Ovary (tissue), 9 donors: ENCODE data around the gene NF1. TPM values are rescaled to one million over a fixed set of nuclear protein-coding genes. Genes with fewer than 3 reads are reported as not detected.

Experiments used
- DNase-seq, 5 donors: peaks; one replicate each; pipeline ENCODE4 v3.0.0-alpha.2; 2019 to 2020
- H3K27ac ChIP-seq, 2 donors: fragments of 200-600 bp; one replicate each; pipeline versions ENCODE4 v1.5.1 to v1.8.0; 2019 to 2022
- H3K27me3 ChIP-seq: fragments of 200-600 bp; one replicate; pipeline ENCODE4 v1.8.0; 2022
- H3K36me3 ChIP-seq: fragments of 200-600 bp; sonication (generic); one replicate; pipeline ENCODE4 v1.5.1; 2019
- H3K4me1 ChIP-seq: one replicate; pipeline ENCODE4 v1.8.1; 2013; ENCODE audit warnings: mild to moderate bottlenecking, moderate library complexity; ENCODE audit not compliant: insufficient read depth
- H3K4me3 ChIP-seq: fragments of 200-600 bp; sonication (generic); one replicate; pipeline ENCODE4 v1.5.1; 2017
- H3K9me3 ChIP-seq, 2 donors: fragments of 200-600 bp in 1 of 2; sonication (generic) in 1 of 2; one replicate each; pipeline versions ENCODE4 v1.5.1 to v1.8.1; 2013 to 2019; ENCODE audit warnings: mild to moderate bottlenecking in 1 of 2, moderate library complexity in 1 of 2
- EP300 ChIP-seq: sonication (generic); formaldehyde crosslinking; IDR thresholded peaks from one replicate; pipeline ENCODE4 v1.6.1; 2017; ENCODE audit warnings: antibody characterized with exemption
- POLR2A ChIP-seq: fragments of 450-650 bp; IDR thresholded peaks from one replicate; pipeline ENCODE4 v1.6.1; 2017; ENCODE audit warnings: antibody characterized with exemption, mild to moderate bottlenecking, moderate library complexity
- WGBS, 3 donors: extraction: QIAGEN DNeasy Blood & Tissue Kit in 1 of 3; methylation state at CpG; one replicate each; pipeline versions ENCODE4 v1.1.5 to v1.1.7; 2013 to 2017; 5-methylcytosine and 5-hydroxymethylcytosine counted together
- intact Hi-C, 4 donors: fragments of 100-400 bp; cut with DNase I; formaldehyde crosslinking; loops; one replicate each; pipeline versions ENCODE4 v1.11.0 to v1.15.1; 2022 to 2023
- polyA plus RNA-seq, 2 donors: library from polyadenylated mRNA; stranded (reverse); fragments of 200-250 nt in 1 of 2; fragments of 350-450 nt in 1 of 2; fragmentation: Illumina TruSeq in 1 of 2; extraction: RNeasy Lipid Tissue Mini Kit (QIAGEN cat#74804) in 1 of 2; gene quantifications; one replicate each; pipeline ENCODE4 v1.2.3, GENCODE V29; 2013 to 2014
- total RNA-seq, 7 donors: library from RNA; depleted of rRNA in 2 of 7; stranded (reverse); fragments of >200 nt in 2 of 7; fragmentation: NEBNext Ultra II Directional in 3 of 7; extraction: Animal tissue kit (Norgen Biotek cat#: 25700) in 3 of 7; gene quantifications; one replicate each; pipeline versions ENCODE4 v1.1.0 to v1.2.4, GENCODE V29; 2016 to 2023
- TF ChIP-seq, protein P1 (sequence below), 3 donors: fragments of 450-650 bp in 2 of 3; fragments of 200-600 bp in 1 of 3; IDR thresholded peaks; one replicate each; pipeline versions ENCODE4 v1.5.1 to v1.8.0; 2016 to 2022; ENCODE audit warnings: antibody characterized with exemption in 3 of 3, mild to moderate bottlenecking in 1 of 3
- donor health status: DM: no; HTN: no; CAD: no; lungs with moderate emphysema.
- donor health status: DM: no; HTN: no; CAD: no.
- donor health status: Bipolar disorder and iron deficiency.
- donor health status: DM: yes; HTN: yes; CAD: no.
- donor health status: DM: no; HTN: no; CAD: no.
- donor health status: DM: yes; HTN: yes; CAD: no.

NF1 gene
- total and polyA plus RNA-seq, 9 donors, result 11.1 to 62.0 (median 57.0) TPM

DNA sequence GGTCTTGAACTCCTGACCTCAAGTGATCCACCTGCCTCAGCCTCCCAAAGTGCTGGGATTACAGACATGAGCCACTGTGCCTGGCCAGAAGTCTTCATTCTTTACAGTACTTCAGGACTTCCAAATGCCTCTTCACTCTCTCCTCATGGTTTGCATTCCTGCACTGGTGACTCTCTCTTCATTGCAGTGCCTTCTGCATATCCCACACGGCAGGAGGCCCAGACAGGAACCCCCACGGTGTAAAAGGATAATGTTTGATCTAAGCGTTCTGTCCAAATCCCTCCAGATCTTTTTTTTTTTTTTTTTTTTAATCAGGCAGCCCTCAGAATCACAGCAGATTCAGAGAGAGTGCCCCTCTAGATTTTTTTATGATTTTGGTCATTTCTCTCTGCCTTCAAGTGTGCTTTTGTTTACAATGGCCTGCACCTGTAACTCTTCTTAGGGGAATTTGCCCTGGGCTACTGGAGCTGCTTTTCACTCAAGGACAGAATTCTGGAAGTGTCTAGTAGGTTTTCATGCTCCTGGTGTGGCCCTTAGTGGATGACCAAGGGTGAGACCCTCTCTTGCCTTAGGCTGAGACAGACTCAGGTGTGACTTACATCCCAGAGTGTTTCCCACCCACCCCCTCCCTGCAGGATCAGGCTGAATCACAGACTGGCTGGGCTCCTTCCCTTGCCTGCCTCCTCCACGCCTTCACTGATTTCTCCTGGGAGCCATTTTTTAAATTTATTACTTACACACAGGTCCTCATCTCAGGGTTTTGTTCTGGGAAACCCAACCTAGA lies 19.8 kb upstream of the NF1 start:
- DNase-seq, result no peak
- 34 to 35% (median 34%) methylated on average over 4 of the region's 4 CpGs for WGBS, 3 donors
- Histone ChIP-seq H3K4me3 (no peak overlapping the region), H3K27me3 (no peaks in the 10 kb centered on the region), H3K27ac (no peak overlapping the region), H3K9me3 (no peaks in the 10 kb centered on the region), H3K36me3 (no peaks in the 10 kb centered on the region), H3K4me1 (no peaks in the 10 kb centered on the region)
- TF ChIP-seq POLR2A (no peak), EP300 (no peak)
- TF ChIP-seq, protein P1, sequence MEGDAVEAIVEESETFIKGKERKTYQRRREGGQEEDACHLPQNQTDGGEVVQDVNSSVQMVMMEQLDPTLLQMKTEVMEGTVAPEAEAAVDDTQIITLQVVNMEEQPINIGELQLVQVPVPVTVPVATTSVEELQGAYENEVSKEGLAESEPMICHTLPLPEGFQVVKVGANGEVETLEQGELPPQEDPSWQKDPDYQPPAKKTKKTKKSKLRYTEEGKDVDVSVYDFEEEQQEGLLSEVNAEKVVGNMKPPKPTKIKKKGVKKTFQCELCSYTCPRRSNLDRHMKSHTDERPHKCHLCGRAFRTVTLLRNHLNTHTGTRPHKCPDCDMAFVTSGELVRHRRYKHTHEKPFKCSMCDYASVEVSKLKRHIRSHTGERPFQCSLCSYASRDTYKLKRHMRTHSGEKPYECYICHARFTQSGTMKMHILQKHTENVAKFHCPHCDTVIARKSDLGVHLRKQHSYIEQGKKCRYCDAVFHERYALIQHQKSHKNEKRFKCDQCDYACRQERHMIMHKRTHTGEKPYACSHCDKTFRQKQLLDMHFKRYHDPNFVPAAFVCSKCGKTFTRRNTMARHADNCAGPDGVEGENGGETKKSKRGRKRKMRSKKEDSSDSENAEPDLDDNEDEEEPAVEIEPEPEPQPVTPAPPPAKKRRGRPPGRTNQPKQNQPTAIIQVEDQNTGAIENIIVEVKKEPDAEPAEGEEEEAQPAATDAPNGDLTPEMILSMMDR (IDR thresholded peaks at IDR 0.05), result no peak
- intact Hi-C loops, result no loop called here

DNA sequence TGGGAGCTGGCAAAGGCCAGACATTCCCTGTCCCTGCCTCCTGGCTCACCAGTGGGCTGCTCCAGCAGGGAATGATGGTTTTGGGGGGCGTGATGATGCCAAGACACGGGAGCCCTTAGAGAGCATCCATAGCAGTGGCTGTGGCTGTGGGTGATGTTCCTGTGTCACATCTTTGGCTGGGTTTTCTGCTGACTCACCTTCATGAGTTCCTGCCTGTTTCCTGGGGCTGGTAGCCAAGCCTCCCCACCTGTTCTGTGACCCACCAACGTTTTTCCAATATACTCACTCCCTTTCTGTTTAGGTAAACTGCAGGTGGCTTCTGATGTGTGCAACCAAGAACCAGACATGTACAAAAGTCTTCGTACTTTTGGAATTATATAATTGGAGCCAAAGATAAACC lies 16.5 kb upstream of the NF1 start:
- no peak overlapping the region for H3K27ac ChIP-seq
- intact Hi-C loops, result no loop called here
- no peak for DNase-seq
- no peak overlapping the region for H3K4me3 ChIP-seq
- H3K27me3 ChIP-seq, result no peaks in the 10 kb centered on the region
- H3K4me1 ChIP-seq, result no peaks in the 10 kb centered on the region
- H3K9me3 ChIP-seq, result no peaks in the 10 kb centered on the region
- TF ChIP-seq, protein P1 (IDR thresholded peaks at IDR 0.05), result no peak
- TF ChIP-seq POLR2A (no peak), EP300 (no peak)
- WGBS, 3 donors, result 58 to 71% (median 65%) methylated on average over 4 of the region's 4 CpGs
- no peaks in the 10 kb centered on the region for H3K36me3 ChIP-seq

DNA sequence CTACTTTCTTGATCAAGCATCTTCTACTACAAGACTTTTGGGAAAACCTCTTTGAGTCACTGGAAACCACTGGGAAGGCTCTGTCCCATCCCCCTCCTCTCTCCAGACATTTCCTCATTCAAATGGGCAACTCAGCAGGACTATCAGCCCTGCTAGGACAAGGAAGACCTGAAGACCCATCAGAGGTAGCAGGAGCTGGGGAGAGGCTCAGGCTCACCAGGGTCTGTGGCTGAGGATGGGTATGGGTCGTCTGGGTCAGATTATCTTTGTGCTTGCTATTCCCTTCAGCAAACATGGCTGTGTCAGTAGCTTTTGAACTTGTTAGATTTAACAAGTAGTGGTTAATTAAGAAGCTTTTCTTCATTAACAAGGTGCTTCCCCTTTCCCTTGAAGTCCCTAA lies 15.0 kb upstream of the NF1 start:
- H3K27ac ChIP-seq, result no peak overlapping the region
- TF ChIP-seq, protein P1 (IDR thresholded peaks at IDR 0.05), result no peak
- TF ChIP-seq POLR2A (no peak), EP300 (no peak)
- no peaks in the 10 kb centered on the region for H3K9me3 ChIP-seq
- H3K4me3 ChIP-seq, result no peak overlapping the region
- 37 to 58% (median 52%) methylated on average over 1 of the region's 1 CpG for WGBS, 3 donors
- no peak for DNase-seq
- H3K4me1 ChIP-seq, result no peaks in the 10 kb centered on the region
- intact Hi-C loops, result no loop called here
- no peaks in the 10 kb centered on the region for H3K36me3 ChIP-seq
- H3K27me3 ChIP-seq, result no peaks in the 10 kb centered on the region

DNA sequence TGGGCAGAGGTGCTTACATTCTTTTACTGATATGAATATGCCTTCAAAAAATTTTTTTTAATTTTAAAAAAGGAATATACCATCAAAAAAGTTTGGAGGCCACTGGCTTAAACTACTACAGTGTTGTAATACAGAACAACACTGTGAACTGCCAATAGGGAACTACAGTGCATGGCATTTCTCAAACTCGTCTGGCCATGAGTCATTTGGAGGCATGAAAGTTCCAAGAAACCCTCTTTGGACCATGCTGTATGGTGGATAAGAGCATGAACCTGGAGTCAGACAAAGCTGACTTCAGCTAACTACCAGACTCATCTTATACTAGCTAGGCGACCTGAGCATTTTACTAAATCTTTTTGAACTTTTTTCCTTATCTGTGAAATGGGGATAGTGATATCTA lies 9.2 kb upstream of the NF1 start:
- no peaks in the 10 kb centered on the region for H3K9me3 ChIP-seq
- no peak overlapping the region for H3K4me3 ChIP-seq
- no peaks in the 10 kb centered on the region for H3K4me1 ChIP-seq
- H3K27ac ChIP-seq, result no peak overlapping the region
- no peaks in the 10 kb centered on the region for H3K36me3 ChIP-seq
- no peak for TF ChIP-seq POLR2A
- no peak for TF ChIP-seq EP300
- TF ChIP-seq, protein P1 (IDR thresholded peaks at IDR 0.05), result no peak
- intact Hi-C loops, result no loop called here
- H3K27me3 ChIP-seq, result no peaks in the 10 kb centered on the region
- WGBS, 3 donors, result 54 to 67% (median 62%) methylated on average over 2 of the region's 2 CpGs
- DNase-seq, result no peak
